Stimulated activated CD8-positive, alpha-beta memory T cell treated with anti-CD3 and anti-CD28 coated beads, Interleukin-2, amount 100 ng/mL, for 1 hour (primary cell): ENCODE results near the gene KIAA1549.
"Not testable (repeated sequence)": the region's sequence is repeated elsewhere in the genome, so short reads cannot be mapped to it uniquely, and the experiment has no call there.

Experiments
- DNase-seq, 2 donors: peaks; one replicate each; pipeline ENCODE4 v3.0.0-alpha.2; 2020; ENCODE audit warnings: low read depth in 2 of 2

KIAA1549 gene

GRCh38 chr7:138944592-138944991, 36.6 kb downstream of the KIAA1549 start:
- no peak for DNase-seq

- no peak for DNase-seq
Measured at GRCh38 chr7:138943061-138943460, 38.1 kb downstream of the KIAA1549 start.

- DNase-seq, result no peak
Measured at GRCh38 chr7:138941545-138941944, 39.6 kb downstream of the KIAA1549 start.

GRCh38 chr7:138940602-138941001, 40.6 kb downstream of the KIAA1549 start:
- DNase-seq, result not testable (repeated sequence)

GRCh38 chr7:138937484-138937883, 43.7 kb downstream of the KIAA1549 start:
- DNase-seq, result no peak

- no peak for DNase-seq
Measured at GRCh38 chr7:138935465-138936011, 45.7 kb downstream of the KIAA1549 start.

GRCh38 chr7:138934861-138935260, 46.3 kb downstream of the KIAA1549 start:
- no peak for DNase-seq

- DNase-seq, result no peak
Measured at GRCh38 chr7:138934367-138934766, 46.8 kb downstream of the KIAA1549 start.

GRCh38 chr7:138932870-138933269, 48.3 kb downstream of the KIAA1549 start:
- no peak for DNase-seq

- no peak for DNase-seq
Measured at GRCh38 chr7:138932427-138932826, 48.8 kb downstream of the KIAA1549 start.

GRCh38 chr7:138929969-138930368, 51.2 kb downstream of the KIAA1549 start:
- DNase-seq, result no peak

GRCh38 chr7:138926241-138926612, 55.0 kb downstream of the KIAA1549 start:
- DNase-seq, result no peak

GRCh38 chr7:138924501-138925225, 56.5 kb downstream of the KIAA1549 start:
- DNase-seq, result no peak

- DNase-seq, result no peak
Measured at GRCh38 chr7:138921277-138921676, 59.9 kb downstream of the KIAA1549 start.

GRCh38 chr7:138919911-138920310, 61.3 kb downstream of the KIAA1549 start:
- DNase-seq, result no peak

- DNase-seq, result no peak
Measured at GRCh38 chr7:138919216-138919615, 62.0 kb downstream of the KIAA1549 start.

- no peak for DNase-seq
Measured at GRCh38 chr7:138918756-138919155, 62.4 kb downstream of the KIAA1549 start.

- DNase-seq, result no peak
Measured at GRCh38 chr7:138918176-138918575, 63.0 kb downstream of the KIAA1549 start.

- no peak for DNase-seq
Measured at GRCh38 chr7:138917771-138918170, 63.4 kb downstream of the KIAA1549 start.

GRCh38 chr7:138916731-138917130, 64.5 kb downstream of the KIAA1549 start:
- DNase-seq, result no peak

GRCh38 chr7:138916275-138916674, 64.9 kb downstream of the KIAA1549 start:
- DNase-seq, result no peak

GRCh38 chr7:138913783-138914182, 67.4 kb downstream of the KIAA1549 start:
- DNase-seq, result no peak

GRCh38 chr7:138911007-138911406, 70.2 kb downstream of the KIAA1549 start:
- no peak for DNase-seq

GRCh38 chr7:138907850-138908249, 73.3 kb downstream of the KIAA1549 start:
- no peak for DNase-seq
